HG02973 (cell line): ENCODE data around the gene MS4A14.
"Not testable (repeated sequence)": the region's sequence is repeated elsewhere in the genome, so short reads cannot be mapped to it uniquely, and the experiment has no call there.

ENCODE experiments used
- ATAC-seq: cut with Tn5 transposase; IDR thresholded peaks from one replicate; pipeline ENCODE4 v1.9.1; 2021; ENCODE audit warnings: moderate library complexity; ENCODE audit not compliant: unreplicated experiment

The MS4A14 gene

GRCh38 chr11:60396382-60396781, at the start of gene MS4A14:
Gene MS4A14, plus strand, starts transcription at chr11:60396459. Its CDS starts 120 bp downstream, at chr11:60396579.
- ATAC-seq: no peak

- ATAC-seq: no peak
Measured at GRCh38 chr11:60347084-60347797, 49.0 kb upstream of the MS4A14 start.

- ATAC-seq: no peak
Measured at GRCh38 chr11:60348116-60348515, 48.1 kb upstream of the MS4A14 start.

GRCh38 chr11:60349990-60350389, 46.3 kb upstream of the MS4A14 start:
- ATAC-seq: no peak

- ATAC-seq: no peak
Measured at GRCh38 chr11:60357771-60358170, 38.5 kb upstream of the MS4A14 start.

- no peak for ATAC-seq
Measured at GRCh38 chr11:60360621-60361020, 35.6 kb upstream of the MS4A14 start.

- ATAC-seq: no peak
Measured at GRCh38 chr11:60362241-60362640, 34.0 kb upstream of the MS4A14 start.

GRCh38 chr11:60363542-60364470, 32.5 kb upstream of the MS4A14 start:
- ATAC-seq: peak; percentile 42

GRCh38 chr11:60366262-60366904, 29.9 kb upstream of the MS4A14 start:
- ATAC-seq: not testable (repeated sequence)

- ATAC-seq: peak; percentile 86
Measured at GRCh38 chr11:60367009-60367408, 29.2 kb upstream of the MS4A14 start.

- ATAC-seq: no peak
Measured at GRCh38 chr11:60367896-60368295, 28.4 kb upstream of the MS4A14 start.

GRCh38 chr11:60370252-60370810, 25.9 kb upstream of the MS4A14 start:
- no peak for ATAC-seq

- no peak for ATAC-seq
Measured at GRCh38 chr11:60370811-60371298, 25.4 kb upstream of the MS4A14 start.

- ATAC-seq: no peak
Measured at GRCh38 chr11:60371386-60371785, 24.9 kb upstream of the MS4A14 start.

- no peak for ATAC-seq
Measured at GRCh38 chr11:60371854-60372253, 24.4 kb upstream of the MS4A14 start.

GRCh38 chr11:60372767-60373166, 23.5 kb upstream of the MS4A14 start:
- no peak for ATAC-seq

GRCh38 chr11:60375316-60375715, 20.9 kb upstream of the MS4A14 start:
- ATAC-seq: no peak

- ATAC-seq: no peak
Measured at GRCh38 chr11:60376601-60377000, 19.7 kb upstream of the MS4A14 start.

- ATAC-seq: peak; percentile 40
Measured at GRCh38 chr11:60377401-60378136, 18.7 kb upstream of the MS4A14 start.

- peak; percentile 94 for ATAC-seq
Measured at GRCh38 chr11:60378354-60378753, 17.9 kb upstream of the MS4A14 start, which contains the start of gene MS4A7. Gene MS4A7, plus strand, starts transcription at chr11:60378532. Its CDS starts 4,610 bp downstream, at chr11:60383142.
